CD14-positive monocyte (primary cell): ENCODE results near the gene AMIGO3. TPM values are rescaled to one million over a fixed set of nuclear protein-coding genes. Genes with fewer than 3 reads are reported as not detected.
"Not testable (repeated sequence)": the region's sequence is repeated elsewhere in the genome, so short reads cannot be mapped to it uniquely, and the experiment has no call there.

Experiments used
- DNase-seq, 3 donors: peaks; one replicate each; pipeline ENCODE4 v3.0.0-alpha.2; 2011 to 2022
- H2AFZ ChIP-seq: 2 replicates; pipeline ENCODE4 v1.6.0; 2012; ENCODE audit warnings: mild to moderate bottlenecking, low read depth, low read length, inconsistent platforms; ENCODE audit not compliant: insufficient read depth, poor library complexity, severe bottlenecking
- H3K27ac ChIP-seq, 2 donors: 1 replicate in 1 of 2; 2 replicates in 1 of 2; pipeline ENCODE4 v1.5.1; 2012 to 2013; ENCODE audit warnings: low read length in 2 of 2, control low read depth in 1 of 2, inconsistent platforms in 1 of 2, low read depth in 1 of 2, mild to moderate bottlenecking in 1 of 2
- H3K27me3 ChIP-seq, 2 donors: one replicate each; pipeline versions ENCODE4 v1.6.0 to v1.6.1; 2011 to 2013; ENCODE audit warnings: low read length in 2 of 2; ENCODE audit not compliant: control insufficient read depth in 2 of 2, insufficient read depth in 2 of 2
- H3K36me3 ChIP-seq, 2 donors: replicated peaks in 1 of 2; 1 replicate in 1 of 2; 2 replicates in 1 of 2; pipeline versions ENCODE4 v1.5.1 to v1.6.1; 2012 to 2013; ENCODE audit warnings: low read length in 2 of 2, control low read depth in 1 of 2, inconsistent platforms in 1 of 2, mild to moderate bottlenecking in 1 of 2; ENCODE audit not compliant: insufficient read depth in 2 of 2, control insufficient read depth in 1 of 2
- H3K4me1 ChIP-seq, 2 donors: 1 replicate in 1 of 2; 2 replicates in 1 of 2; pipeline versions ENCODE4 v1.5.1 to v1.6.1; 2012 to 2013; ENCODE audit warnings: low read length in 2 of 2, control low read depth in 1 of 2, inconsistent platforms in 1 of 2, mild to moderate bottlenecking in 1 of 2, moderate library complexity in 1 of 2; ENCODE audit not compliant: insufficient read depth in 2 of 2, control insufficient read depth in 1 of 2
- H3K4me2 ChIP-seq: replicated peaks from 2 replicates; pipeline ENCODE3; 2012; ENCODE audit warnings: low read length, moderate library complexity, mild to moderate bottlenecking; ENCODE audit not compliant: poor library complexity, severe bottlenecking; ENCODE audit errors: extremely low read depth
- H3K4me3 ChIP-seq, 3 experiments: fragments of 200-600 bp in 1 of 3; sonication (generic) in 1 of 3; replicated peaks in 1 of 3; 1 replicate in 2 of 3; 2 replicates in 1 of 3; pipeline ENCODE4 v1.5.1; 2011 to 2013; ENCODE audit warnings: low read length in 3 of 3, mild to moderate bottlenecking in 3 of 3, control low read depth in 2 of 3, low read depth in 2 of 3, inconsistent platforms in 1 of 3, moderate library complexity in 1 of 3
- H3K79me2 ChIP-seq: 2 replicates; pipeline ENCODE4 v1.6.0; 2012; ENCODE audit warnings: mild to moderate bottlenecking, control low read depth, inconsistent platforms, low read length, moderate library complexity; ENCODE audit not compliant: insufficient read depth
- H3K9ac ChIP-seq: 2 replicates; pipeline ENCODE4 v1.6.0; 2017; ENCODE audit warnings: low read length, mild to moderate bottlenecking; ENCODE audit not compliant: insufficient read depth, poor library complexity, severe bottlenecking
- H3K9me3 ChIP-seq, 2 donors: replicated peaks in 1 of 2; 1 replicate in 1 of 2; 2 replicates in 1 of 2; pipeline versions ENCODE4 v1.5.1 to v1.6.1; 2012 to 2013; ENCODE audit warnings: low read length in 2 of 2, control low read depth in 1 of 2; ENCODE audit not compliant: control insufficient read depth in 1 of 2, insufficient read depth in 1 of 2
- H4K20me1 ChIP-seq: 2 replicates; pipeline ENCODE4 v1.6.0; 2012; ENCODE audit warnings: mild to moderate bottlenecking, low read length, control low read depth, moderate library complexity; ENCODE audit not compliant: insufficient read depth
- H3K27ac Mint-ChIP-seq, 7 donors: one replicate each; pipeline ENCODE4 v1.8.0; 2020; ENCODE audit warnings: mild to moderate bottlenecking in 7 of 7, mixed read lengths in 7 of 7, moderate library complexity in 6 of 7, inconsistent platforms in 2 of 7
- H3K27me3 Mint-ChIP-seq, 3 donors: one replicate each; pipeline ENCODE4 v1.8.0; 2021 to 2022; ENCODE audit warnings: low read depth in 3 of 3, mild to moderate bottlenecking in 3 of 3, mixed read lengths in 3 of 3, moderate library complexity in 3 of 3, inconsistent platforms in 1 of 3
- H3K36me3 Mint-ChIP-seq, 2 donors: one replicate each; pipeline ENCODE4 v1.8.0; 2020; ENCODE audit warnings: mixed read lengths in 2 of 2, inconsistent platforms in 1 of 2, mild to moderate bottlenecking in 1 of 2
- H3K4me1 Mint-ChIP-seq: one replicate; pipeline ENCODE4 v1.8.0; 2020; ENCODE audit warnings: mild to moderate bottlenecking, mixed read lengths
- H3K4me3 Mint-ChIP-seq, 2 donors: one replicate each; pipeline ENCODE4 v1.8.0; 2020; ENCODE audit warnings: mild to moderate bottlenecking in 2 of 2, mixed read lengths in 2 of 2, moderate library complexity in 1 of 2
- H3K9me3 Mint-ChIP-seq, 7 donors: one replicate each; pipeline ENCODE4 v1.8.0; 2020 to 2022; ENCODE audit warnings: mixed read lengths in 7 of 7, mild to moderate bottlenecking in 6 of 7, moderate library complexity in 6 of 7, inconsistent platforms in 2 of 7
- WGBS: methylation state at CpG from one replicate; pipeline ENCODE4 v1.1.5; 2013; ENCODE audit warnings: missing lambda C conversion rate; ENCODE audit not compliant: insufficient coverage; 5-methylcytosine and 5-hydroxymethylcytosine counted together
- intact Hi-C, 2 donors: fragments of 100-400 bp; cut with micrococcal nuclease; formaldehyde crosslinking; loops; one replicate each; pipeline versions ENCODE4 v1.15.0 to v1.15.1; 2023
- polyA plus RNA-seq, 3 donors: library from polyadenylated mRNA; depleted of rRNA in 1 of 3; unstranded in 2 of 3; stranded (reverse) in 1 of 3; fragments of 300-500 nt in 2 of 3; fragments of >200 nt in 1 of 3; fragmentation: Illumina TruSeq in 2 of 3; gene quantifications; 1 replicate in 2 of 3; 2 replicates in 1 of 3; pipeline ENCODE4 v1.2.3, GENCODE V29; 2012 to 2021
- TF ChIP-seq, protein P1 (sequence below): fragments of 200-600 bp; IDR thresholded peaks from one replicate; pipeline ENCODE4 v1.8.0; 2022; ENCODE audit warnings: antibody characterized with exemption, mild to moderate bottlenecking

AMIGO3 gene
- polyA plus RNA-seq, 3 donors, result 0.96 TPM; not detected in 2

DNA sequence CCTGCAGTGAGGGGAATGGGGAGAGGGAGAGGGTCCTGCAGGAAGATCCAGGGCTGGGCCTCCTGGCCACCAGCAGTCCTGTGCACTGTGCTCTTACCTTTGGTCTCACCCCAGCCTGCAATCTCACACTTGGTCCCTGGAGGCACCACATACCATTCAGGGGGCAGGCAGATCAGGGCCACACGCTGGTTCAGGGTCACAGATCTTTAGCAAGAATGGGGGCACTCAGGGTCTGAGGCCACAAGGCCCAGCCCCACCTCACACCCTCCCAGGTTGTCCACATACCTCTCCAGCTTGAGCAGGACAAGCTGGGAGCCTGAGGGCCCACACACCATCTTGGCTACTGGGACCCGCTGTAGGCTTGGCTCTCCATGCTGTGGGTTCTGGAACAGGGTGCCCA, 35.0 kb downstream of the AMIGO3 start:
- H3K79me2 ChIP-seq, H3K4me3 ChIP-seq, H3K27ac Mint-ChIP-seq, DNase-seq, H2AFZ ChIP-seq, H3K9ac ChIP-seq, H4K20me1 ChIP-seq, H3K27ac ChIP-seq, H3K9me3 Mint-ChIP-seq, H3K4me3 Mint-ChIP-seq, H3K9me3 ChIP-seq, intact Hi-C loops, H3K4me2 ChIP-seq: not testable (repeated sequence)
- peaks cover 0 to 27% of the 10 kb centered on the region in 2 donors for H3K27me3 ChIP-seq
- Mint-ChIP-seq H3K36me3 (peaks cover 55 to 59% of the 10 kb centered on the region in 2 donors), H3K4me1 (peaks cover 22% of the 10 kb centered on the region), H3K27me3 (peaks cover 23 to 34% (median 32%) of the 10 kb centered on the region in 3 donors)
- peaks cover 9 to 12% of the 10 kb centered on the region in 2 donors for H3K4me1 ChIP-seq
- 100% methylated on average over 1 of the region's 2 CpGs for WGBS
- peaks cover 45 to 53% of the 10 kb centered on the region in 2 donors for H3K36me3 ChIP-seq

DNA sequence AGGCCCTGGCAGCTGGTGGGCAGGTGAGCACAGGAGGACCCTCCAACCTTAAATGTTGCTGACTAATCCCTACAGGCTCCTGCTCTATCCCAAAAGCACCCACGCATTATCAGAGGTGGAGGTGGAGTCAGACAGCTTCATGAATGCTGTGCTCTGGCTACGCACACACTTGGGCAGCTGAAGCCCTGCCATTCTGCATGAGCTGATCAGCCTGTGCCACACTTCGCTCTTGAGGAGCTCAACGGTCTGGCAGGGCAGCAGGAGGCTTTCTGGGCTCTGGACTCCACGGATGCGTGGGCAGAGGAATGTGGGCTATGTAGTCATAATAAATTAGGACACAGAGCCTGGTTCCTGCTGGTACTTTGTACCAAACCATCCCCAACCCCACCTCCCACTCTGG, 36.3 kb downstream of the AMIGO3 start:
- DNase-seq, result no peak
- Mint-ChIP-seq H3K27ac (no peak overlapping the region), H3K4me3 (no peak overlapping the region), H3K36me3 (peaks cover 66 to 72% of the 10 kb centered on the region in 2 donors), H3K4me1 (peaks cover 13% of the 10 kb centered on the region), H3K9me3 (peaks cover 0 to 6% (median 0%) of the 10 kb centered on the region in 7 donors), H3K27me3 (peaks cover 23 to 32% (median 32%) of the 10 kb centered on the region in 3 donors)
- Histone ChIP-seq H3K9ac (no peak overlapping the region), H3K27me3 (peaks cover 0 to 27% of the 10 kb centered on the region in 2 donors), H3K4me1 (peaks cover 0 to 5% of the 10 kb centered on the region in 2 donors), H3K9me3 (no peaks in the 10 kb centered on the region), H3K4me3 (no peak overlapping the region), H3K4me2 (no peak overlapping the region), H2AFZ (no peak overlapping the region), H3K27ac (no peak overlapping the region), H3K36me3 (peaks cover 57 to 66% of the 10 kb centered on the region in 2 donors), H3K79me2 (no peaks in the 10 kb centered on the region), H4K20me1 (no peaks in the 10 kb centered on the region)
- intact Hi-C loops, result no loop called here
- WGBS, result 100% methylated on average over 2 of the region's 6 CpGs
- TF ChIP-seq, protein P1, sequence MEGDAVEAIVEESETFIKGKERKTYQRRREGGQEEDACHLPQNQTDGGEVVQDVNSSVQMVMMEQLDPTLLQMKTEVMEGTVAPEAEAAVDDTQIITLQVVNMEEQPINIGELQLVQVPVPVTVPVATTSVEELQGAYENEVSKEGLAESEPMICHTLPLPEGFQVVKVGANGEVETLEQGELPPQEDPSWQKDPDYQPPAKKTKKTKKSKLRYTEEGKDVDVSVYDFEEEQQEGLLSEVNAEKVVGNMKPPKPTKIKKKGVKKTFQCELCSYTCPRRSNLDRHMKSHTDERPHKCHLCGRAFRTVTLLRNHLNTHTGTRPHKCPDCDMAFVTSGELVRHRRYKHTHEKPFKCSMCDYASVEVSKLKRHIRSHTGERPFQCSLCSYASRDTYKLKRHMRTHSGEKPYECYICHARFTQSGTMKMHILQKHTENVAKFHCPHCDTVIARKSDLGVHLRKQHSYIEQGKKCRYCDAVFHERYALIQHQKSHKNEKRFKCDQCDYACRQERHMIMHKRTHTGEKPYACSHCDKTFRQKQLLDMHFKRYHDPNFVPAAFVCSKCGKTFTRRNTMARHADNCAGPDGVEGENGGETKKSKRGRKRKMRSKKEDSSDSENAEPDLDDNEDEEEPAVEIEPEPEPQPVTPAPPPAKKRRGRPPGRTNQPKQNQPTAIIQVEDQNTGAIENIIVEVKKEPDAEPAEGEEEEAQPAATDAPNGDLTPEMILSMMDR, result no peak
